GM12874 (cell line): ENCODE measurements around the gene GPR153.

ENCODE experiments used
- TF ChIP-seq, protein P1 (sequence below): IDR thresholded peaks from 2 replicates; pipeline ENCODE4 v1.5.1; 2011; ENCODE audit warnings: low read depth, mild to moderate bottlenecking, control low read depth, low read length, moderate library complexity; ENCODE audit not compliant: insufficient read depth

The GPR153 gene

DNA sequence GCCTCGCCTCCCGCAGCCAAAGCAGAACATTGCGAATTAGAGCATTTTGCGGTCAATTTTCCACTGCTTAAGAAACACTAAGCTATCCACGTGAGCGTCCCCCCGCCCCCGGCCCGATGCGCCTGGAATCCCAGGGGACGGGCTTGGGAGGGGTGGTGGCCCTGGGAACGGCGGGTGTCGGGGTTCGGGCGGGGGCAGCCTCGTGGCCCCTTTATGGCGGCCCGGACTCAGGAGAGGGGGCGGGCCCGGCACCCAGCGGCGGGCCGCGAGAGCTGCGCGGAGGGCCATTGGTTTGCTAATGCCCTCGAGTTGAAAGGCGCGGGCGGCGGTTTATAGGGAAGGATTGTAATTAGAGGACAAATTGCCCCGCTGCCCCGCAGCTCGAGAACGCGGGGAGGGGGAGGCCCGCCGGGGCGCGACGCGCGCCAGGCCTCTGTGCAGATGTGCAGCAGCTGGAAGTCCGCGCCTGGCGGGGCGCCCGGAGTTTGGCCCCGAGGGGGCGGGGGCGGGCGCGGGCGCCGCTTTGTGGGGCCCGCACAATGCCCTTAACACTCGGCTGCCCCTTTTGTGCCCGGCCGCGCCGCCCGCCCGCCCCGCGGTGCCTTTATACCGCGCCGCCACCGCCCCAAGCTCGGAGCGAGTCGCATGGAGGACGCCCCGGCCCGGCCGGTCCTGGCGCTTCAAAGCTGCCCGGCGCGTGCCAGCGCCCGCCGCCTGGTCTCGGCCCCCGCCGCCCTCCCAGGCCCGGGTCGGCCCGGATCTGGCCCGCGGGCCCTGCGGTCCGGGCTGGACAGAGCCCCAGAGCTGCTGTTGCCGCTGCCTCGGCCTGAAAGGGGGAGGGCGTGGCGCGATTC lies 18.8 kb downstream of the GPR153 start:
- TF ChIP-seq, protein P1, sequence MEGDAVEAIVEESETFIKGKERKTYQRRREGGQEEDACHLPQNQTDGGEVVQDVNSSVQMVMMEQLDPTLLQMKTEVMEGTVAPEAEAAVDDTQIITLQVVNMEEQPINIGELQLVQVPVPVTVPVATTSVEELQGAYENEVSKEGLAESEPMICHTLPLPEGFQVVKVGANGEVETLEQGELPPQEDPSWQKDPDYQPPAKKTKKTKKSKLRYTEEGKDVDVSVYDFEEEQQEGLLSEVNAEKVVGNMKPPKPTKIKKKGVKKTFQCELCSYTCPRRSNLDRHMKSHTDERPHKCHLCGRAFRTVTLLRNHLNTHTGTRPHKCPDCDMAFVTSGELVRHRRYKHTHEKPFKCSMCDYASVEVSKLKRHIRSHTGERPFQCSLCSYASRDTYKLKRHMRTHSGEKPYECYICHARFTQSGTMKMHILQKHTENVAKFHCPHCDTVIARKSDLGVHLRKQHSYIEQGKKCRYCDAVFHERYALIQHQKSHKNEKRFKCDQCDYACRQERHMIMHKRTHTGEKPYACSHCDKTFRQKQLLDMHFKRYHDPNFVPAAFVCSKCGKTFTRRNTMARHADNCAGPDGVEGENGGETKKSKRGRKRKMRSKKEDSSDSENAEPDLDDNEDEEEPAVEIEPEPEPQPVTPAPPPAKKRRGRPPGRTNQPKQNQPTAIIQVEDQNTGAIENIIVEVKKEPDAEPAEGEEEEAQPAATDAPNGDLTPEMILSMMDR = no peak

DNA sequence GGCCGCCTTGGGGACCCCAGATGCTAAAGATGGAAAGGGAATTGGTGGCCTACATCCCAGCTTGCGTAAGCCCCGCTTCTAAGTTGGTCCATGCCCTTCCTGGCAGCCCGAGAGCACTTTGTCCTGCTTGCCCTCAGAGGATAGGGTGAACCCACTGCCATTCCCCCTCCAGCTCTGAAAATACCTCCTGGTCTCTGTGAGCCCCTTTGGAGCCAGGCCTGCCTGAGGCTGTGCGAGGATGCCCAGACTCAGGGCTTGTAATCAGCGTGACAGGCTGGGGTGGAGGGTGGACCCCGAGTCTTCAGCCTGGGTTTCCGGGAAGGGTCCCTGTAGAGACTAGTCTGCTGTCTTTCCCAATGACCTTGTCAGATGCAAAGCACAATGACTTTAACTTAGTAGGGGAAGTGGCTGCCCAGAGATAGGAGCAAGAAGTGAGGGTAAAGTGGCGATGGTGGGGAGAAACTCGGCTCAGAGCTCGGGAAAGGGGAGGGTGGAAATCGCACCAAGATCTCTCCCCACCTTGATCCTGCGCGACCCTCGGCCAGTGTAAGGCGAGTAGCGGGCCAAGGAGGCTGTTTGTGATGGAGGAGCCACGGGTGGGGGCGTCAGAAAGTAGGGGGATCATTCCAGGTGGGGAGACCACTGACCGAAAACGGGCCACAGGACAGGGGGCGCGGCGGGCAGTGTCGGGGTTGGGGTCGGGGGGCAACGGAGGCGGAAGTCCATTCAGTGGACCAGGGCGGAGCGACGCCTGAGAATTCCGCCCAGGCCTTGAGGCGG lies 19.6 kb downstream of the GPR153 start:
- TF ChIP-seq, protein P1 = no peak

DNA sequence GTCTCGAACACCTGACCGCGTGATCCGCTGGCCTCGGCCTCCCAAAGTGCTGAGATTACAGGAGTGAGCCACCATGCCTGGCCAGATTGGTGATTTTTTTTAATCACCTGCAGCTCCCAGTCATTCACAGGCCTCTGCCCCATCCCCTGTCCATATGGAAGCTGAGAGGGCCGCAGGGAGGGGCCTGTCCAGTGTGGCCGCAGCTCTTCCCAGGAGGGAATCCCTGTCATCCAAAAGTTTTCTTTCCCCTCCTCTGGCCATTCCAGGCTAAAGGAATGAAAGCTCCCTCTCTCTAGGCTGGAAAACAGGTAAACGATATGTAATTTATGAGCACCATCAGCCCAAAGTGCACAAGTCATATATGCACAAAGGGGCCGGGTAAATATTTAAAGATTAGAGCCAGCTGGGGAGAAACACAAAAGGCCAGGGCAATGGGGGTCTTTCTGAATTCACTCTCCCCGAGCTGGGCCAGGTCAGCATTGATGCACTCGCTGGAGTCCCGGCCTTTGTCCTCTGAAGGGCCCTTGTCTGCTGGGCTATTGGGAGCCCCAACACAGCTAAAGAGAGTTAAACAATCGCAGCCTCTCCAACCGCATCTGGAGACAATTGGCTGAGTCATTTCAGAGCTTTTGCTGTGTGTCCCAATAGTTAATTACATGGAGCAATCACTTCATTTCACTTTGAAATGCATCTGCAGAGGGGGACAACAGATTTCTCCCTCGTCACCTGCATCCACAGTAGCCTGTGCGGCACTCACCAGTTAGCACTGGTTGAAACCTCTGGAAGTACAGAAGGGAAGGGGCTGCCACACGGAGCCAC lies 20.7 kb downstream of the GPR153 start:
- TF ChIP-seq, protein P1 = no peak

DNA sequence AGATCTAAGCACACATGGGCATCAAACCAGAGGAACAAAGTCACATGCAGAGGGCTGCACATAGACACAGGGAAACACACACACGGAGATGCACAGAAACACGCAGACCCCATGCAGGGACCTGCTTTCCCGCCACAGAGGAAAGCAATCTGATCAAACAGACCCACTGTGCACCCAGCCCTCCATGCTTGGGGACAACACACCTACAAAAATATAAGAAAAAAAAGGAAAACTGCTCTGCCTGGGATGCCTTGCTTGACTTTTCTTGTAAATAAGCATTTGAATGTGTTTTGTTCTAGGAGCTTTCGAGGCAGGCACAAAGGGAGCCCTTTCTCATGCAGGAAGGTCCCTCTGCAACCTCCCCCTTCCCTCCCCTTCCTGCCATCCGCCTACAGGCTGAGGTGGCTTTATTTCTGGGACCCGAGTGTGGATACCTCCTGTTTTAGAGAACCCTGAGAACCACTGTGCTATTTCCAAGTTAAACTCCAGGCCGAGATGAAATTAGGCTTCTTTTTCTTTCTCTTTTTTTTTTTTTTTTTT lies 21.6 kb downstream of the GPR153 start:
- TF ChIP-seq, protein P1 = no peak

DNA sequence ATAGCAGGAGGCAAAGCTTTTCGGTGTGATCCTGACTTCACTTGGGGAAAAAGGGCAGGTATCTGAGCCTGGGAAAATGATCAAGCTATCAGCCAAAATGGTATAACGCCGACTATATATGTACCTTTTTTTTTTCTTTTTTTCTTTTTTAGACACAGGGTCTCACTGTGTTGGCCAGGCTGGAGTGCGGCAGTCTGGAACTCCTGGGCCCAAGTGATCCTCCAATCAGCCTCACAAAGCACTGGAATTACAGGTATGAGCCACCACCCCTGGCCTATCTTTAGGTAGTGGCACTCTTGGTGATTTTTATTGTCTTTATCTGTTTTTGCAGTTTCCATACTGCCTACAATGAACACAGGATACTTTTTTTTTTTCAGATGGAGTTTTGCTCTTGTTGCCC lies 23.8 kb downstream of the GPR153 start:
- TF ChIP-seq, protein P1 = no peak

DNA sequence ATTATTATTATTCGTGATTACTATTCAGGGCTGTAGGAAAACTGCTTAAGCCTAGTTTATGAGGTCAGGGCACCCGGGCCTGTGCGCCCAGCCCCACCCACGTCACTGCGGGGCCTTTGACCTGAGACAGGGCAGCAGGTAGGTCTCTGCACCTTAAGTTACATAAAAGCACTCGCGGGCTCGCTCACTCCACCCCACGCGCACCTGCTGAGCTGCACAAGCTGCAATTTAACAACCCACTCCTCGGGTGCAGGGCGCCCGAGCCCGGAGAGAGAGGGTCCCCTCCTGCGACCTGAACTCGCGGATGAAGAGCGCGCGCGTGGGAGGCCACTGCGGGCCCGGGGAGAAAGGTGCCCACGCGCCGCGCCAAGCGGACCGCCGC lies 25.6 kb downstream of the GPR153 start:
- TF ChIP-seq, protein P1 = no peak
